Left lobe of liver (tissue), 2 donors: ENCODE data around the gene EFCC1. TPM values are rescaled to one million over a fixed set of nuclear protein-coding genes. Genes with fewer than 3 reads are reported as not detected.
A peak's percentile ranks its signal among the peaks of the same experiment; 100 is the strongest.

ENCODE experiments used
- ATAC-seq: fragments of 200-7000 bp; cut with Tn5 transposase; one replicate; pipeline ENCODE4 v1.9.1; 2020; ENCODE audit warnings: mild to moderate bottlenecking, moderate library complexity
- DNase-seq: peaks from one replicate; pipeline ENCODE4 v3.0.0-alpha.2; 2020; ENCODE audit warnings: low spot score
- total RNA-seq: library from RNA; stranded (reverse); gene quantifications from one replicate; pipeline ENCODE4 v1.2.1, GENCODE V29; 2021
- donor health status: DM: no; HTN: no; CAD: no; lungs with moderate emphysema.
- donor health status: DM: no; HTN: yes; CAD: no.

EFCC1 gene
- total RNA-seq = 0.53 TPM

- ATAC-seq (peak; percentile 56), DNase-seq (no peak)
Observed at GRCh38 chr3:129001101-129001805, at the start of gene EFCC1. TSS of gene EFCC1 (plus strand) at chr3:129001304. CDS start at chr3:129001629, 325 bp downstream.

- DNase-seq = no peak
- ATAC-seq = no peak
Observed at GRCh38 chr3:128956440-128956839, 44.7 kb upstream of the EFCC1 start.

DNA sequence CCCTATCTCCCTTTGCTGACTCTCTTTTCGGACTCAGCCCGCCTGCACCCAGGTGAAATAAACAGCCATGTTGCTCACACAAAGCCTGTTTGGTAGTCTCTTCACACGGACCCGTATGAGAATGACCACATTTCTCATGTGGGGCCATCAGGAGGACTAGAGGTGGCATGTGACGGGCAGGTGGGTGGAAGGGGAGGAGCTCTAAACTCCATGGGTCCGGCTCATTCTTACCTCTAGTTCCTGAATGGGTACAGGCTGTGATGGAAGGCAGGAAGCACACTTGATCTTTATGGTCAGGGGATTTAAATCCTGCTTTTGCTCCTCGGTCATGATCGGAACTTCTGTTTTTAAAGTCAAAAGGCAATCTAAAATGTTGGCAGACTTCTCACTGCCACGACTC, 35.8 kb upstream of the EFCC1 start:
- DNase-seq (no peak), ATAC-seq (no peak)

DNA sequence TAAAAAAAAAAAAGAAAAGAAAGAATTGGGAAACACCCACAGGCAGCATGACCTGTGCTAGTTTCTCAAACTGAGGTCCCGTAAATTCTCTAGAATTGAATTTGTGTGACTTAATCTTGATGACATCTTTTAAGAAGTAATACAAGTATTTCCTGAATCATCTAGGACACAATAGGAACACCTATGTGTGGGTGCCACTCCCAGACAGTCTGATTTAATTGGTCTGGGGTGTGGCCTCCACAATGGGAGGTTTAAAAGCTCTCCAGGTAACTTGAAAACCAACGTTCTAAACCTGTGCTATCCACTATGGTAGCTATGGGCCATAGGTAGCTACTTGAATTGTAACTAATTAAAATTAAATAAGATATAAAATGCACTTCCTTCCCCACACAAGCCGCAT, 35.3 kb upstream of the EFCC1 start:
- ATAC-seq (no peak), DNase-seq (no peak)

GRCh38 chr3:128967748-128968355, 33.3 kb upstream of the EFCC1 start:
- DNase-seq (no peak), ATAC-seq (no peak)

- DNase-seq (no peak), ATAC-seq (peak; percentile 84)
Observed at GRCh38 chr3:128969993-128970739, 30.9 kb upstream of the EFCC1 start.

DNA sequence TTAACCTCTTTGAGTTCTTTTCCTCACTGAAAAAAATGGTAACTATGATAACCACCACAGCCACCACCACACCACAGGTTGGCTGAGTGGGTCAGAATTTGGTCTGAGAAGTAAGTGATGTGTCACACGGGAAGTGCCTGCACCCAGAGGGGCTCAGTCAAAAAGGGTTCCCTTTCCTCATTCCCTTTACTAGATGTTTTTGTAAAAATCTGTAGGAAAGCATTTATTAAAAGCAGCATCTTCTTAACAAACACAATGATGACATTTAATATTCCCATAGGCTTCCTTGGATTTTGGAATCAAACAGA, 30.4 kb upstream of the EFCC1 start:
- ATAC-seq = no peak
- DNase-seq = no peak

DNA sequence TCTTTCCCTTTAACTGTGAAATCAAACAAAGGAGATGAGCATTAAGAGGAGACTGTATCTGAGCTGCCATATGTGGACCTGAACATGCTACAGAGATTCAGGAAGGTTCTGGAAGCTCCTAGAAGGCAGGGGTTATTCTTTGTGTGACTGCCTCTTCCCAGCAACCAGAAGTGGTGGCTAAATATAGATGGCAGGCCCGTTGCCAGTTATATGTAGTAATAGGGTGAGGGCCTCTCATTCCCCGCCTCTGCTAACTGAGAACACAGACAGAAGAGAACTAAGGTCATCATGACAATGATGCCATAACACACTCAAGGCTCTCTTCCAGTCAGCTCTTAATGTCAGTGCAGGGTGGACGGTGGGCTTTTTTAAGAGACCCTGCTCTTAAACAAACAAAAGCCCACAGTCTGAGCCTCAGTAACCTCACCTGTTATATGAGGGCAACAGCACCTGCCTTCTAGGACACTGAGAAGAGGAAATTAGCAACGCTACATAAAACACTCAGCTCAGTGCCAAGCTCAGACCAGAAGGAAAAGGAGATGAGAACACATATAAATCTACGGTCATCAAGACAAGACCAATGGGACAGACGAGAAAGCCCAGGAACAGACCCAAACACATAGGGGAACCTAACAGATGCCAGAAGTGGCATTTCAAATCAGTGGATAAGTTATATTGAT, 29.5 kb upstream of the EFCC1 start:
- ATAC-seq (no peak), DNase-seq (no peak)

DNA sequence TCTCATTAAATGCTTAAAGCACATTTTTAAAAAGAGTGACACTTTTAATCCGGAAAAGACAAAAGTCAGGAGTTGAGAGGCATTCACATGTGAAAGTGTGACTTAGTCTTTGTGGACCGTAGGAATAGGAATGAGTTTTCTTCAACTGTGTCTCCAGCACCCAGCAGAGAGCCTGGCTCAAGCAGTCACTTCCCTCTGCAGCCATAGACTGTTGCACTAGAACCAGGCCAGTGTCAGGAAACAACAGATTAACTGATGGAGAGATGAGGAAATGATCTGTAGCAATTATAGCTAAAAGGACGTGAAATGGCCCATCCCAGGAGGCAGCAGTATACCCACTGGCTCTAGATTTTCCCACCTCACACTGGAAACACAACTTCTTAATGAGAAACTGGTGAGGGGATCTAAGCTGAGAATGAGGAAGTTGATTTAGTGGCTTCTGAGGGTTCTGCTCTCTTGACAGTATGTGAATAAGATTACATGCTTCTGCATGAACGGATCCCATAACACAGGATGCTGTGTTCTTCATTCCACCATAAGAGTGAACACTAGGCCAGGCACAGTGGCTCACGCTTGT, 27.0 kb upstream of the EFCC1 start:
- ATAC-seq = no peak
- DNase-seq = no peak

GRCh38 chr3:128975276-128975675, 25.8 kb upstream of the EFCC1 start:
- ATAC-seq = no peak

DNA sequence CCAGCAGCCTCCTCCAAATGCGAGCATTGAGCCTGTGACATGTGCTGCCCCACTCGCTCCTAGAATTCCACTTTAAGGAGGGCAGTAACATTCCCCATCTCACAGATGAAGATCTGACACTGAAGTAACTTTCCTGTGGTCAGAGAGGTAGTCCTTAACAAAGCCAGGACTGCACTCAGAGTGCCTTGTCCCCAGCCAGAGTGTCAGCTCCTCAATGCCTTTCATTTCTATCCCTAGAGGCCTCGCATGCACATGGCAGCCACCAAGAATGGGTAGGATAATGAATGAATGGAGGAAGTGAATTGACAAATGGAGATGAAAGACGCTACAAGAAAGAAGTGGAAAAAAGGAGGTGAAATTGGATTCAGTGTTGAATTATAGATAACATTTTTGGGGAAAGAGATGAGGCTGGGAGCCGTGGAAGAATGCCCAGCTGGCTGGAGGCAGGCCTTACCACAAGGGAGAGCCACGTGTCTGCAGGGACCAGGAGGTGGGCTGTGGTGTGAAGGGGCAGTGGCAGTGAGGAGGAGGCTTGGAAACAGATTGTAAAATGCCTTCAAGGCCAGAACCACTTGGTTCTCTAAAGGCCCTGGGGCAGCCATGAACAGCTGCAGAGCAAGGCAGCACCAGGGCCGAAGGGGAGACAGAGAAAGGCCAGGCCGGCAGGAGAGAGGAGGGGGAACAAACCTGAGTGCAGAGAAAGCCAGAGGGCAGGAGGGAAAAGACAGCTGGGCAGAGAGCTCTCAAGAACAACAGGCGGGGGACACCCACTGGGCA, 17.6 kb upstream of the EFCC1 start:
- ATAC-seq (no peak), DNase-seq (no peak)

More at GRCh38 chr3:128975276-128975675, 25.8 kb upstream of the EFCC1 start:
- DNase-seq = no peak

DNA sequence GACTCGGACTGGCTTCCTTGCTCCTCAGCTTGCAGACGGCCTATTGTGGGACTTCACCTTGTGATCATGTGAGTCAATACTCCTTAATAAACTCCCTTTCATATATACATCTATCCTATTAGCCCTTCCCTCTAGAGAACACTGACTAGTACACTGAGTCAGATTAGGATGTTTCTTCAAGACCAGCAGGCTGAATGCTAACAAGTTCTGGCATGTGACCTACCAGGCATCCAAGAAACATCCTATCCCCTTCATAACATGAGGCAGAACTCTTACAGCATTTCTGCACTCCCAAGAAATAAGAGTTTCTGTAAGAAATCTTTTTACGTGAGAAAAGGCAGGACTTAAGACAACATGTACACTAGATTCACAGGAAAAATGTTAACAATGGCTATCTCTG, 16.5 kb upstream of the EFCC1 start:
- ATAC-seq = no peak
- no peak for DNase-seq

- DNase-seq (no peak), ATAC-seq (no peak)
Observed at GRCh38 chr3:128987302-128988100, 13.6 kb upstream of the EFCC1 start.

DNA sequence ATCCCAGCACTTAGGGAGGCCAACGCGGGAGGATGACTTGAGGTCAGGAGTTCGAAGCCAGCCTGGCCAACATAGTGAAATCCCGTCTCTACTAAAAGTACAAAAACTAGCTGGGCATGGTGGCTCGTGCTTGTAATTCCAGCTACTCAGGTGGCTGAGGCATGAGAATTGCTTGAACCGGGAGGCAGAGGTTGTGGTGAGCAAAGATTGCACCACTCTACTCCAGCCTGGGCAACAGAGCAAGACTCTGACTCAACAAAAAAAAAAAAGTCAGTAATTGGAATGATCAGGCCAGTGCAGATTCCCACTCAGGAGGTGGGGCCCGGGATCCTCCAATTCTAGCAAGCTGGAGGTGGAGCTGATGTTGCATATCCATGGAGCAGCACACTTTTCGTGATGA, 12.8 kb upstream of the EFCC1 start:
- ATAC-seq (no peak), DNase-seq (no peak)

GRCh38 chr3:128991355-128991895, 9.7 kb upstream of the EFCC1 start:
- DNase-seq (no peak), ATAC-seq (no peak)

DNA sequence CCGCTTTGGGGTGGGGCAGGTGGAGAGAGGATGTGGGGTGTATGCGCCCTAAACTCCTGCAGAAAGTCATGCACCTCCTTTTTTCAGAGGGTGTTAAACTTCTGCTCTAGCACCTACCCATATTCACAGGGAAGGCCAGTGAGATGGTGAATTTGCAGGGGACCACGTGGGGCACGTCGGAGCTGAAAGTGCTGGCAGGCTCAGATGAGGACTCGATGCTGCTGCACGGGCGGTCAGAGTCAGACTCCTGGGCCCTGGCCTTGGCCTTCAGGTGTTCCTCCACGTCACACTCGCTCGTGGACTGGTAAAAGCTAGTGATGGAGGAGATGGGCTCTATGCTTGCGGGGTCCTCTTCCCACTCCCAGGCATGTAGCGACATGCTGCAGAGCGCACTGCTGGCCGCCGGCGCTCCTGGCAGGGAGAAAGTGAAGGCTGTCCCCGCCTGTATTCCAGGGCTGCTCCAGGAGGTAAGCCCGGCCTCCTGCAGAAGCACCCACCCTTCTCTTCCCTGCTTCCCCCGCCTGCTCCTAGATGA, 8.1 kb upstream of the EFCC1 start:
- no peak for DNase-seq
- no peak for ATAC-seq

GRCh38 chr3:128993461-128994172, 7.5 kb upstream of the EFCC1 start, which contains the start of gene CFAP92:
TSS of gene CFAP92 (minus strand) at chr3:128994076. CDS start at chr3:128993304, 772 bp downstream.
- DNase-seq (peak; percentile 85), ATAC-seq (peak; percentile 99)

DNA sequence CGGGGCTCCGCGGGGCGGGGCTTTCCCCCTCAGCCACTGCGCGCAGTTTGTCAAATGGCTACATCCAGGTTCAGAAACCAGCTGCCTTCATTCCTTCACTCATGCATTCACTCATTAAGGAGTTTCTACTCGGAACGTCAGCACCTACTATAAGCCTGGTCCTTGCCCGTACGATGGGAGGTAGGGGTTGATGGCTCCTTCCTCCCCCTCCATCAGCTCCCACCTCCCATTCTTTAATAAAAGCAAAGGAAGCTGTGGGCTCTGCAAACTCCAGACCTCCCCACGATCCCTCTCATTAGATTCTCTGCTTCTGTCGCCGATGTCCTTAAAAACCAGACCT, 7.0 kb upstream of the EFCC1 start:
- ATAC-seq (no peak), DNase-seq (no peak)
